Natural killer cell (primary cell): ENCODE data around the gene FKBP1B. TPM values are rescaled to one million over a fixed set of nuclear protein-coding genes. Genes with fewer than 3 reads are reported as not detected.

ENCODE experiments used
- ATAC-seq, 3 donors: fragments of 150-1000 bp in 2 of 3; fragments of 200-7000 bp in 1 of 3; cut with Tn5 transposase; 1 replicate in 1 of 3; 2 replicates in 2 of 3; pipeline ENCODE4 v1.10.0; 2021; ENCODE audit warnings: mild to moderate bottlenecking in 2 of 3, moderate library complexity in 2 of 3
- DNase-seq, 2 donors: peaks; one replicate each; pipeline versions ENCODE4 v3.0.0 to v3.0.0-alpha.2; 2013 to 2021; ENCODE audit warnings: mixed read lengths in 1 of 2
- H3K27ac ChIP-seq: one replicate; pipeline ENCODE4 v1.5.1; 2013; ENCODE audit warnings: mild to moderate bottlenecking, low read length
- H3K27me3 ChIP-seq: one replicate; pipeline ENCODE4 v1.6.1; 2013; ENCODE audit warnings: low read length; ENCODE audit not compliant: control insufficient read depth, insufficient read depth
- H3K36me3 ChIP-seq: one replicate; pipeline ENCODE4 v1.6.1; 2013; ENCODE audit warnings: low read length; ENCODE audit not compliant: control insufficient read depth, insufficient read depth
- H3K4me1 ChIP-seq: one replicate; pipeline ENCODE4 v1.6.1; 2013; ENCODE audit warnings: low read length; ENCODE audit not compliant: control insufficient read depth, insufficient read depth
- H3K4me3 ChIP-seq: one replicate; pipeline ENCODE4 v1.5.1; 2013; ENCODE audit warnings: low read length
- H3K9me3 ChIP-seq: one replicate; pipeline ENCODE4 v1.6.1; 2013; ENCODE audit warnings: low read length; ENCODE audit not compliant: control insufficient read depth, insufficient read depth
- H3K27ac Mint-ChIP-seq, 2 donors: one replicate each; pipeline ENCODE4 v1.8.0; 2022; ENCODE audit warnings: mild to moderate bottlenecking in 2 of 2, mixed read lengths in 2 of 2, moderate library complexity in 1 of 2
- H3K27me3 Mint-ChIP-seq, 2 donors: one replicate each; pipeline ENCODE4 v1.8.0; 2022; ENCODE audit warnings: low read depth in 2 of 2, mixed read lengths in 2 of 2
- H3K36me3 Mint-ChIP-seq: one replicate; pipeline ENCODE4 v1.8.0; 2022; ENCODE audit warnings: mixed read lengths
- H3K4me1 Mint-ChIP-seq, 2 donors: one replicate each; pipeline ENCODE4 v1.8.0; 2022; ENCODE audit warnings: mixed read lengths in 2 of 2
- H3K4me3 Mint-ChIP-seq: one replicate; pipeline ENCODE4 v1.8.0; 2022; ENCODE audit warnings: mild to moderate bottlenecking, moderate library complexity, mixed read lengths
- H3K9me3 Mint-ChIP-seq, 2 donors: one replicate each; pipeline ENCODE4 v1.8.0; 2022; ENCODE audit warnings: mixed read lengths in 2 of 2
- CTCF ChIP-seq: fragments of 200-600 bp; IDR thresholded peaks from one replicate; pipeline ENCODE4 v1.8.0; 2022; ENCODE audit warnings: antibody characterized with exemption
- WGBS: methylation state at CpG from one replicate; pipeline ENCODE4 v1.1.7; 2013; ENCODE audit warnings: missing lambda C conversion rate; ENCODE audit not compliant: insufficient coverage; 5-methylcytosine and 5-hydroxymethylcytosine counted together
- intact Hi-C: fragments of 100-400 bp; cut with micrococcal nuclease; formaldehyde crosslinking; loops from one replicate; pipeline ENCODE4 v1.14.2; 2022
- total RNA-seq, 4 donors: library from RNA; stranded (reverse); fragments of 120-200 nt in 1 of 4; gene quantifications; one replicate each; pipeline versions ENCODE4 v1.2.3 to v1.2.4, GENCODE V29; 2013 to 2022

Gene FKBP1B
- total RNA-seq, 3 donors from 2014 or later (not counting 1 experiment from before 2014, with no cell fraction given), result 1.5 to 3.4 (median 3.3) TPM

- Histone ChIP-seq H3K4me1 (peaks cover 20% of the 10 kb centered on the region), H3K27me3 (no peaks in the 10 kb centered on the region), H3K27ac (no peak overlapping the region), H3K4me3 (no peak overlapping the region), H3K36me3 (no peaks in the 10 kb centered on the region), H3K9me3 (no peaks in the 10 kb centered on the region)
- no peak for TF ChIP-seq CTCF
- no peaks in the 10 kb centered on the region for H3K27me3 Mint-ChIP-seq
- H3K27ac Mint-ChIP-seq, result peak overlapping the region; percentile 93 to 94
- peak overlapping the region; percentile 99 for H3K4me3 Mint-ChIP-seq
- H3K4me1 Mint-ChIP-seq, result peaks cover 24 to 28% of the 10 kb centered on the region in 2 donors
- H3K9me3 Mint-ChIP-seq, result no peaks in the 10 kb centered on the region
- WGBS, result 60% methylated on average over 8 of the region's 8 CpGs
- intact Hi-C loops, result loop anchor here (1.0 kb wide), 3 partner anchors 29 to 120 kb away; partner anchors contain the start of genes ATAD2B, SF3B6 and UBXN2A
- no peaks in the 10 kb centered on the region for H3K36me3 Mint-ChIP-seq
- DNase-seq (no peak), ATAC-seq (no peak)
Observed at GRCh38 chr2:24047703-24048033, 1.9 kb upstream of the FKBP1B start.

DNA sequence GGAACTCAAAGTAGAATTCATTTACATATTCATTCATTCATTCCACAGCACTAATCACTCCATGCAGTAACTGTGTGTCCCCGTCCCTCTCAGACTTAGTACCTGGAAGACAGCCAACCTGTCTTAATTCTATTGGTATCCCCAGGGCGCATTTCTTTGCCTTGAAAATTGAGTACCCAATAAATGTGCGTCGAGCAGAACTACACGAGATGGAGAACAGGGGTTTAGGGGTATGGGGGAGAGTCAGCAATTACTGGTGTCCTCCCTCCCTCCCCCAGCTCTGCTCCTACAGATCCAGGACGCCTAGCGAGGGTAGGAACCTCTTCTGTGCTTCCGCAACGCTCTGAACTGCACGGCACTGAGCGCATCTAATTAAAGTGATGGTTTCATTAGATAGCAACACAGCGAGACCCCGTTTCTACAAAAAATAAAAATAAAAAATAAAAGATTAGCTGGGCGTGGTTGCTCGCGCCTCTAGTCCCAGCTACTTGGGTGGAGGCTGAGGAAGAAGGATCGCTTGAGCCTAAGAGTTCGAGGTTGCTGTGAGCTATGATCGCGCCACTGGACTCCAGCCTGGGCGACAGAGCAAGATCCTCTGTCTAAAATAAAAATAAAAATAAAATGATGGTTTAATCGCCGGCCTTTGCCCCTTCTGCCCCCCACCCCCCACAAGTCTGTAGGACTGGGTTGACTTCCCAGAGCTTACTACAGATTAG lies 614 bp upstream of the FKBP1B start:
- no peak for TF ChIP-seq CTCF
- no peak overlapping the region for H3K27ac Mint-ChIP-seq
- no peaks in the 10 kb centered on the region for H3K36me3 Mint-ChIP-seq
- Histone ChIP-seq H3K9me3 (no peaks in the 10 kb centered on the region), H3K4me1 (peaks cover 20% of the 10 kb centered on the region), H3K27me3 (no peaks in the 10 kb centered on the region), H3K4me3 (peak overlapping the region; percentile 32), H3K27ac (no peak overlapping the region), H3K36me3 (no peaks in the 10 kb centered on the region)
- H3K4me1 Mint-ChIP-seq, result peaks cover 24 to 28% of the 10 kb centered on the region in 2 donors
- ATAC-seq (no peak), DNase-seq (peak in 1 of 2 donors; percentile 28)
- H3K27me3 Mint-ChIP-seq, result no peaks in the 10 kb centered on the region
- no peak overlapping the region for H3K4me3 Mint-ChIP-seq
- intact Hi-C loops, result no loop called here
- no peaks in the 10 kb centered on the region for H3K9me3 Mint-ChIP-seq
- WGBS, result 21% methylated on average over 17 of the region's 23 CpGs

GRCh38 chr2:24050041-24050979 lies 769 bp downstream of the FKBP1B start:
- Histone ChIP-seq H3K27me3 (no peaks in the 10 kb centered on the region), H3K36me3 (no peaks in the 10 kb centered on the region), H3K4me3 (peak overlapping the region; percentile 46), H3K4me1 (peaks cover 20% of the 10 kb centered on the region), H3K9me3 (no peaks in the 10 kb centered on the region), H3K27ac (no peak overlapping the region)
- intact Hi-C loops, result no loop called here
- H3K4me1 Mint-ChIP-seq, result peaks cover 18 to 23% of the 10 kb centered on the region in 2 donors
- no peak for TF ChIP-seq CTCF
- no peaks in the 10 kb centered on the region for H3K36me3 Mint-ChIP-seq
- H3K27ac Mint-ChIP-seq, result no peak overlapping the region
- no peaks in the 10 kb centered on the region for H3K9me3 Mint-ChIP-seq
- no peaks in the 10 kb centered on the region for H3K27me3 Mint-ChIP-seq
- DNase-seq (peak in 1 of 2 donors; percentile 40), ATAC-seq (no peak)
- no peak overlapping the region for H3K4me3 Mint-ChIP-seq
- WGBS, result 13% methylated on average over 47 of the region's 47 CpGs
